Measurements from ENCODE around the gene MT1G.

GRCh38 chr16:56713794-56714193 lies 45.9 kb upstream of the MT1G start:
- TF ChIP-seq ZNF121 (CRISPR knock-in tag; conservative IDR thresholded peaks at IDR 0.05) (no peak), ZFP1 (CRISPR knock-in tag; IDR thresholded peaks at IDR 0.05) (no peak), MAFG (tag; conservative IDR thresholded peaks at IDR 0.05) (no peak), TRIM24 (IDR thresholded peaks at IDR 0.05) (no peak), CHD4 (IDR thresholded peaks at IDR 0.05; ENCODE audit: insufficient read depth, insufficient replicate concordance, low read depth, low read length, poor library complexity, severe bottlenecking) (no peak)

Data from K562 (cell line).